HG02852 (cell line): ENCODE results near the gene EEFSEC.

Source experiments
- ATAC-seq: cut with Tn5 transposase; IDR thresholded peaks from one replicate; pipeline ENCODE4 v1.9.1; 2021; ENCODE audit warnings: mild to moderate bottlenecking, moderate library complexity; ENCODE audit not compliant: unreplicated experiment

EEFSEC gene

GRCh38 chr3:128311441-128311844 lies 158.2 kb downstream of the EEFSEC start:
- no peak for ATAC-seq

GRCh38 chr3:128312271-128312670 lies 159.0 kb downstream of the EEFSEC start:
- no peak for ATAC-seq

DNA sequence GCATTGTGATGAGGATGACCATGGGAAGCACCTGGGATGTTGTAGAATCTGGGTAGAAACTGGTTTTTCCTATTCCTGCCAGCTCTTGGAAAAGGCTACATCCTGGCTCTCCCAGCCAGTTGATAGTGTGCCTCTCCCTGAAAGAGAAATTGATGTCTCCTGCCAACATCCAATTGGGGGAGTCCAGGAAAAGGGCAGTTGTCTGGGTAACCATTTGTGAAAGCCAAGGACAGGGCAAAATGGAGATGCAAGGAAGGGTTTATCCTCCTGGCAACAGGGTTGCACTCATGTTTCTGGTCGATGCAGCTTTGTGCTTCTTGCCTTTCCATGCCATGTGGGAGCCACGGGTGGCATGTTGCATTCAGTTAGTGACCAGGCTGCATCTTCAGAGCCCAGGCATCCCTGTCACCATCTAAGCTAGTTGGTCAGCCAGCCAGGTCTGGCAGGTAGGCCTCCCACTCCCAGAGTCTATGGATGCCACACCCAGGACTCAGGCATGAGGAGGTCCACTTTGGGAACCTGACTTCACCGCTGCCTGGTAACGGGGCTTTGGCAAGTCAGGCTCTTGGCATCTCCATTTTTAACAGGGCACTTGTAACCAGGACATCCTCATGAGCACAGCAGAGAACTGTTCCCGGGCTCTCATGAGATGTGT lies 159.9 kb downstream of the EEFSEC start:
- no peak for ATAC-seq

DNA sequence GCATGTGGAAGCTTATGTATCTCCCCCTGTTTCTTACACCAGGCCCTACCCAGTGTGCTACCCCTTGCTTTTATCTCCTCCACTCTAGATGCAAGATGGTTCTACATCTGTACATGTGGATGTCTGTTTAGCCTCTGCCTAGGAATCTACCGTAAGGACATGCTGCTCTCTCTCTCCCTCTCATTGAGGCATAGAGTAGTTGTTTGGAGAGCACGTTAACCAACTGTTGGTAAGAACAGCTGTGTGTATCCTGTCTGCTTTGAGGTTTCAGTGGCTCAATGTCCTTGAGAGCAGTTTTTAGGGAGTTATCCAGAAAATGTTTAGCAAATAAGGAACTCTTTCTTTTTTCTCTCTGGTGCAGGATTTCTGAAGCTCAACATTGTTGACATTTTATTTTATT lies 160.7 kb downstream of the EEFSEC start:
- no peak for ATAC-seq

GRCh38 chr3:128315313-128315712 lies 162.0 kb downstream of the EEFSEC start:
- ATAC-seq, result no peak

DNA sequence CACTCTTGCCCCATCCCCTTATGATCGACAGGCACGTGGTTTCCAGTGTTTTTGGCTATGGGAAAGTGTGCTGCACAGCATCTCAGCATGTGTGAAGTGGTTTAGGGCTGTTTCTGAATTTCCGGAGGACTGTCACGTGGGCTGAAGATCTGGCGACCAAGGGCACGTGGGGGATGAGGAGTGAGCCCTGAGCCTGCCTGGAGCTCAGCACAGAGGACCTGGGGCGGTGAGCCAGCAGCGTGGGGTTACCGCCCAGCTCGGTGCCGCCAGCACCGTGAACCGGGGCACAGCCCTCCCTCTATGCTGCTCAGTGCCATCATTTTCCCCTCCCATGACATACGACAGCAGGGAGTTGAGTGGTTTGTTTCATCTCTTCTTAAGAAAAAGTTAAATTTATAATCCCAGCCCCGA lies 163.2 kb downstream of the EEFSEC start:
- ATAC-seq, result no peak

DNA sequence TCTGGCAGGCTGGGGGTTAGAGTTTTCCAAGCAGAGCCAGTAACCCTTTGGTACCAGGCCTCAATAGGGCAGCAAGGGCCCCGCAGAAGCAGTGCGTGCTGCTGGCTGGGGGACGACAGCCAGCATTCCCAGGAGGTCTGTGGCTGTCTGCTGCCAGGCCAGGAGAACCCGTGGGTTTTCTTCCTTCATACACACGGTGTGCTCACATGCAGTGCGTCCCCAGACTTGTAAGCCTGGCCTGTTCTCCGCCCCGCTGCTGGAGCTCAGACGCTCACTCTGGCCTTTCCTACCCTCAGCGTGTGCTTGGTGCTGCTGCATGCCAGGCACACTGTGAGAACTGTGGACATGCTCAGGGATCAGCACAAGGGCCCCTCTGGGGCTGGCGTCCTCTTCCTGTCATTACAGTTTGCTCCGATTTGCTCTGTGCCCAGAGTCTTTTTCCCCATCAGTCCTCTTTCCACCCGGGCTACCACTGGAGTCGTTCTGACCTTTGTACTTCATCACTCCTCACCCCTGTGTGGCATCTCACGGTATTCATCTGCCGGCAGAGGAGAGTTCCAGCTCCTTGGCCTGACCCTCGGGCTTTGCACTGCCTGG lies 163.9 kb downstream of the EEFSEC start:
- ATAC-seq, result no peak

GRCh38 chr3:128317698-128318231 lies 164.5 kb downstream of the EEFSEC start:
- ATAC-seq, result no peak

DNA sequence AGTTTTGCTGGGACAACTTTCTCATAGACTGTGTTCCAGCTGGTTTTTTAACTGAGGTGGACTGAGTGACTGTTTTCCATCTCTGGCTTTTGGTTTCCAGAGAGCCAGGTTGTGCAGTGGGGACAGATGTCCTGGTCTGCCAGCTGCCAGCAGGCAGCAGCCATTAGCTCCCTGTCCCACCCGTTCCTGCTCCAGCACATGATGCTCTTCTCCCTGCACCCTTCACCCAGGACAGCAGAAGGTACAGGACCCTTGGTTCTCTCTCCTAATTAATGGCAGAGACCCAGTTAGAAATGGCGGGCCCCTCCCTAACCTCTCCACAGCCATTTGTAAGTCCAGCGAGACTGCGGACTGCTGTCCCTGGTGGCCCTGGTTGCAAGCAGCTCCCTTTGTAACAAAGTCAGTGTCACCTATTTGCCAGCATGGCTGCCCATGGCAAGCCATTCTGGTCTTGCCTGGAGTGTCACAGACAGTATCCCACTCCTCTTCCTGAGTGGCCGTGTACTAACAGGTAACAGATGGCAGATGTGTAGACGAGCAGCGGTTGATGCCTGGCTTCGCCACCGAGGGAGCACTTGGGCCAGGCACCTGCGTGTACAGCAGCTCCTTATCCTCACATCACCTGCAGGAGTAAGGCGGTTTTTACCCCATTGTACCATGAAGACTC lies 165.1 kb downstream of the EEFSEC start:
- no peak for ATAC-seq

DNA sequence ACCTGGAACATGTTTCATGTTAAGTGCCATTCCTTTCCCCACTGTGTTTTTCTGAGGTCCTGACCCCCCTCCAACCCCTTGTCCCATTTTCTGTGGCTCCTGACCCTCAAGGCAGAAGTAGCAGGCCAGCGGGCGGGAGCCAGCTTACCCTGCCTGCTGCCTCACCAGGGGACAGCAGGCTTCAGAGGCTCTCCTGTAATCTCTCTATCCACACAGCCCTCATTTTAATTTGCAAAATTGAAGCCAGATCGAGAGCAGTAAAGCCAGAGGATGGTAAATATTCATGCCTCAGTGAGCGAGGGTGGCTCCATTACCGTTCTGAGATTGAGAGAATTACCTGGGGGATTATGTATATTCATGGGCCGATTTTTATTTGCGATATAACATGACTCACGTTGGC lies 165.8 kb downstream of the EEFSEC start:
- no peak for ATAC-seq

DNA sequence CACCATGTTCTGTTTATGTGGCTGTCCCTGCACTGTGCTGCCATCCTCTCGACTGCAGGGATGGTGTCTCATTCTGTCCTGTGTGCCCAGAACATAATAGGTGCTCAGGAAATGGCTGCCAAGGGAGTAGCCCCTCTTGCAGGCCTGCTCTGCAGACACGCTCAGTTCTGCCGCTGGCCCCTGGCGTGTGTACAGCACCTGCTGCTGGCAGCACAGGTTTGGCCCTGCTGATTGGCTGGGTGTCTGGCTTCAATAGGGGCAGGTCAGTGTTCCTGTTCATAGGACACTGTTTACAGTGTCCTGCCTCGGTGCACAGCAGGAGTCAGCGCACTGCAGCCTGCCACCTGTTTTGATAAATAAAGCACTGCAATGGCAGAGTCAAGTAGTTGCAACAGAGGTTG lies 166.5 kb downstream of the EEFSEC start:
- ATAC-seq, result no peak

- no peak for ATAC-seq
Measured at GRCh38 chr3:128320551-128321340, 167.5 kb downstream of the EEFSEC start.

DNA sequence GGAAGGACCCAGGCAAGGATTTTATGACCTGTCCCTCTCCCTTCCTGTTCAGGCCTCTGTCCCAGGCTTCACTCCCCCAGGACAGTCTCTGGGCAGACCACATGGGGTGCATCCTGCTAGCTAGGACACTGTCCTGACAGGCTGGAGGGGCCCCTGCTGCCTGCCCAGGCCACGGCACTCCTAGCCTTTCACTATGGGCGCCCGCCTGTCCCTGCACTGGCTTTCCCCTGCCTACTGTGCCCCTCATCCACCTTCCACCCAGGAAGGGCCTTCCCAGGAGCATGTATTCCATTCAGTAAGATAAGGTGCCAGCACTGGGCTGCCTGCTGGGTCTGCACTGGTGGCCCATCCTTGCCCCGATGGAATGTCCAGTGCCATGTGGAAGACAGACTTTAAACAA lies 168.1 kb downstream of the EEFSEC start:
- no peak for ATAC-seq

DNA sequence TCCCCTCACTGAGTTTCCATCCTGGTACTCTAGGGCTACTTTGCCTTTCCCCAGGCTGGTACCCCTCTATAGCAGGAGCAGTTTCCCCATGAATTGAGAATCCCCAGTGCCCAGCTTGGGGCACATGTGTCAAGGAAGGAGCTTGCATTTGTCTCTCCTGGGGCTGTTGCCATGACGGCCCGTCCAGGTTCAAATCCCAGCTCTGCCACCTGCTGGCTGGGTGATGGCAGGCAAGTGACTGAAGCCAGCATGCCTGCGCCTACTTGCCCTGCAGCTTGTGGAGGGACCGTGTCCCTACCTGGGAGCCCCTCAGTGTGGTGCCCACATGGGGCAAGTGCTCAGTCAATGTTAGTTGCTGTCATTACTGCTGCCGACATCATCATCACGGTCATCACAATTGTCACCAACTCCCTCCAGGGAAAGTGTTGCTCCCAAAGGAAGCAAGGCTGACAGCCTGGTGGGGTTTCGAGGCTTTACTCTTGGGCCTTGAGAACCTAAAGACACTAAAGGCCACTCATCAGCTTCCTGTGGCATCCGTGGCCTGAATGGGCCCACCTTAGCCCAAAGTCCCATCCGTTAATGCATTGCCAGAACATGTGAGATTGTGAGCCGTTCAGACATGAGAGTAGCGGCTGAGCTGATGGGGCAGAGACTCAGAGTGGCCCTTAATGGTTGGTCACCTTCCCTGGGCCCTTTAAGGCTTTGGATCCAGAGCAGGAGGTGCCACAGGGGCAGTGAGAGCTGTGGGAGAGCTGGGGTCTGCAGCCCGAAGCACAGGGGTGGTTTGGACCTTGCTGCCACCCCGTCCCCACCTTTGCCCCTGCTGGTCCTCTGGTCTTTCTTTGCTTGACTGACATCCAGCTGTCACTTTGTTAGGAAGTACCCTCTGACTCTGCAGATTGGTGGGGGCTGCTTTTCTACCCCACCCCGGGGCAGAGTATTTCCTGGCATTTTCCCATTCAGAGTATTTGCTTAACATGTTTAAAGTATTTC lies 169.0 kb downstream of the EEFSEC start:
- no peak for ATAC-seq

GRCh38 chr3:128323206-128324081 lies 170.2 kb downstream of the EEFSEC start:
- no peak for ATAC-seq

DNA sequence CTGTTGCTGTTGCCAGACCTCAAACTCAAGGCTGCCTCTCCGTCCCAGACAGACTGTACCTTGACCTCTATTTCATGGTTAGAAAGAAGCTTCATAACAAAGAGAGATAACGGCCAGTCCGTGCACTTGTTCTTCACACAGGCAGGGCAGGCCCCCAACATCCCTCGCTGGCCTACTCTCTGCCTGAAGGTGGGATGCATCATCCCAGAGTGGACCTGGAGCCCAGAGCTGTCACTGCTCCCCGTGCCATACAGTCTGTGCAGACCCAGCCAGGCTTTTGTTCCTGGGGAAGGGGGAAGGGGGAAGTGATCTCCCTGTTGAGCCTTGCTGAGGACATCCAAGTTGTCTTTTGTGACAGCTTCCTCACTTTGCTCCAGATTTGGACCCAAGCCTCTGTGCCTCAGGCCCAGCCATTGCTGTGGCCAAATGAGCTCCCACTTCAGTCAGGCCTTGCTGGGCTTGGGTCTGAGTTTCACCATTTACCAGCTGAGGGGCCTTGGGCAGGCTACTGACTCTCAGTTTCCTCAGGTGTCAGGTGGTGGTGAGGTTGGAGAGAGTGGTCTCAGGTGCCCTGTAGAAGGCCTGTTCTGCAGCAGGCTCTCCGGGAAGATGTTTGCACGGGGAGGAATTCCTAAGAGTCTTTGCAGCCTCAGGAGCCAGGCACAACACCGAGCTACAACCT lies 171.8 kb downstream of the EEFSEC start:
- no peak for ATAC-seq

- ATAC-seq, result no peak
Measured at GRCh38 chr3:128326051-128326823, 173.0 kb downstream of the EEFSEC start.

DNA sequence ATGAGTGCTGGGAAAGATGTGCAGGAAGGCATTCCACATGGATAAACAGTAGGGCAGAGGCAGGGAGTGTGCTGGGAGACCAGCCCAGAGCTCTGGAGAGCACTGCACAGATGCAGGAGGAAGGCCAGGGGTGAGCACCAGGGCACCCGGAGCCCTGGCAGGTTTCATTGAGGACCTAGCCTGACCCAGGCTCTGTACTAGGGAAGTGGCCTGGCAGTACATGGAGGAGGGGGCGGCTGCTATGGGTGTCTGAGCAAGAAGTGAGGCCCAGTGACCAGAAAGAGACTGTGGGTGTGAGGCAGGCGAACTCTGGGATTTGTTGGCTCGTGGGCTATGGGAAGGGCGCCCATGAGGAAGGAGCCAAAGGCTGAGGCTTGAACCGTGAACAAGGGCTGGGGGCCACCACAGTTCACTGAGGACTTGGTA lies 174.3 kb downstream of the EEFSEC start:
- no peak for ATAC-seq
